ENCODE results near the gene OIP5. TPM values are rescaled to one million over a fixed set of nuclear protein-coding genes. Genes with fewer than 3 reads are reported as not detected.

Gene OIP5
- total RNA-seq, 2 donors from 2014 or later: not detected

DNA sequence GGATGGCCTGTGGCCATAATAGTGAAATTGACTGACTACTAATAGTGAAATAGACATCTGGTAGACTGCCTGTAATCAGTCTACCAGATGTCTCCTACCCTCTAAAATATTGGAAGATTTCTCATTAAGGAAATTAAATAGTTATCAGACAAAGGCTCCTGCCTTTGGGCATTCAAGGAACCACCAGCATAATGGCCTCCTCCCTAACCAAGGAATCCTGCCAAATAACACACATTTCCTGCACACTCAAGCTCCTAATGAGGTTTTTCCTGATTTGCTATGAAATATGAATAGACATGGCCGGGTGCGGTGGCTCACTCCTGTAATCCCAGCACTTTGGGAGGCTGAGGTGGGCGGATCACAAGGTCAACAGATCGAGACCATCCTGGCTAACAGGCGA lies 14.8 kb upstream of the OIP5 start:
- TF ChIP-seq, protein P1, sequence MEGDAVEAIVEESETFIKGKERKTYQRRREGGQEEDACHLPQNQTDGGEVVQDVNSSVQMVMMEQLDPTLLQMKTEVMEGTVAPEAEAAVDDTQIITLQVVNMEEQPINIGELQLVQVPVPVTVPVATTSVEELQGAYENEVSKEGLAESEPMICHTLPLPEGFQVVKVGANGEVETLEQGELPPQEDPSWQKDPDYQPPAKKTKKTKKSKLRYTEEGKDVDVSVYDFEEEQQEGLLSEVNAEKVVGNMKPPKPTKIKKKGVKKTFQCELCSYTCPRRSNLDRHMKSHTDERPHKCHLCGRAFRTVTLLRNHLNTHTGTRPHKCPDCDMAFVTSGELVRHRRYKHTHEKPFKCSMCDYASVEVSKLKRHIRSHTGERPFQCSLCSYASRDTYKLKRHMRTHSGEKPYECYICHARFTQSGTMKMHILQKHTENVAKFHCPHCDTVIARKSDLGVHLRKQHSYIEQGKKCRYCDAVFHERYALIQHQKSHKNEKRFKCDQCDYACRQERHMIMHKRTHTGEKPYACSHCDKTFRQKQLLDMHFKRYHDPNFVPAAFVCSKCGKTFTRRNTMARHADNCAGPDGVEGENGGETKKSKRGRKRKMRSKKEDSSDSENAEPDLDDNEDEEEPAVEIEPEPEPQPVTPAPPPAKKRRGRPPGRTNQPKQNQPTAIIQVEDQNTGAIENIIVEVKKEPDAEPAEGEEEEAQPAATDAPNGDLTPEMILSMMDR (IDR thresholded peaks at IDR 0.05): no peak
- H3K4me1 ChIP-seq (ENCODE audit: control insufficient read depth in 1 of 2, low read depth in 2 of 2): no peaks in the 10 kb centered on the region
- no peak overlapping the region for H3K4me3 ChIP-seq
- no peaks in the 10 kb centered on the region for H3K27me3 ChIP-seq (replicated peaks; ENCODE audit: insufficient read depth)
- no peak for DNase-seq (ENCODE audit: low spot score)
- H3K27ac ChIP-seq: no peak overlapping the region
- no peak for ATAC-seq (ENCODE audit: insufficient number of reproducible peaks, low FRiP score, low read depth)
- H3K36me3 ChIP-seq: no peaks in the 10 kb centered on the region
- H3K9me3 ChIP-seq: no peaks in the 10 kb centered on the region

DNA sequence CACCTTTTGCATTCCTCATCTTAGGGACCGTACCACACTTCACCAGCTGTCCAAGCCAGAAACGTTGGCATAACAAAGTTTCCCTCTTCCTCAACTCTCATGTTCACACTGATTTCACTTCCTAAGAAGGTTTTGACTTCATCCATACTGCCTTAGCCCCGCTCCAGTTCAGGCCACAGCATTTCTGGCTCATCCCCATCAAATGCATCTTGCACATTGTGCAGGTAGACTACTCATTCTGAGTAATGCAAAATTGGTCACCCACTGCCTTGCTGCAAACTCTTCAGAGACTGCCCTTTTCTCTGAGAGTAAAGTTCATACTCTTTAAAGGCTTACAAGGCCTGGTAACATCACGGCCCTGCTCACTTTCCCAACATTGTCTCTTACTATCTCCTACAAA lies 9.1 kb upstream of the OIP5 start:
- H3K4me3 ChIP-seq: no peak overlapping the region

DNA sequence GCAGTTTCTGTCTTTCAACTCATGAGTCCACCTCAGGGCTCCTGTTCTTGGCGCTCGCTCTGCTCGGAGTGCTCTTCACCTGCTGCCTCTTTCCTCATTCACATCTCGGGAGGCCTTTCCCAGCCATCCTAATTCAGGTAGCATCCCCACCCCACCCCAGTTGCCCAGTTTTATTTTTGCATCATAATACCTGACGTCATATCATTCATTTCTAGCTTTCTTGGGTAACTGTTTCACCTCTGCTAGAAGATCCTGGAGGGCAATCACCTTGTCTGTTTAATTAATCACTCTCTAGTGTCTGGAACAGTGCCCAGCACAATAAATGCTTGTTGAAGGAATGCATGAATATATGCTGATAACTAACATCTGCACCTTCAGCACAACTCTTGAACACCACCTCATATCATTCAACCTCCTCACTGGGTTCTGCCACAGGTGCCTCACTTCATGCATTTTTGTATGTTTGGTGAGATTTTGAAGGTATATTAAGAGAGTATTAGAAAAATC lies 7.9 kb upstream of the OIP5 start:
- H3K27ac ChIP-seq: no peak overlapping the region
- no peaks in the 10 kb centered on the region for H3K27me3 ChIP-seq (replicated peaks; ENCODE audit: insufficient read depth)
- no peaks in the 10 kb centered on the region for H3K36me3 ChIP-seq
- H3K4me1 ChIP-seq (ENCODE audit: control insufficient read depth in 1 of 2, low read depth in 2 of 2): no peaks in the 10 kb centered on the region
- H3K4me3 ChIP-seq: no peak overlapping the region
- no peak for ATAC-seq (ENCODE audit: insufficient number of reproducible peaks, low FRiP score, low read depth)
- H3K9me3 ChIP-seq: no peaks in the 10 kb centered on the region
- no peak for DNase-seq (ENCODE audit: low spot score)
- TF ChIP-seq, protein P1 (IDR thresholded peaks at IDR 0.05): no peak

More for the DNA sequence above, 9.1 kb upstream of the OIP5 start:
- H3K9me3 ChIP-seq: no peaks in the 10 kb centered on the region
- DNase-seq (ENCODE audit: low spot score) (no peak), ATAC-seq (ENCODE audit: insufficient number of reproducible peaks, low FRiP score, low read depth) (no peak)
- H3K27me3 ChIP-seq (replicated peaks; ENCODE audit: insufficient read depth): no peaks in the 10 kb centered on the region
- no peaks in the 10 kb centered on the region for H3K36me3 ChIP-seq
- TF ChIP-seq, protein P1 (IDR thresholded peaks at IDR 0.05): no peak
- H3K4me1 ChIP-seq (ENCODE audit: control insufficient read depth in 1 of 2, low read depth in 2 of 2): no peaks in the 10 kb centered on the region
- H3K27ac ChIP-seq: no peak overlapping the region

DNA sequence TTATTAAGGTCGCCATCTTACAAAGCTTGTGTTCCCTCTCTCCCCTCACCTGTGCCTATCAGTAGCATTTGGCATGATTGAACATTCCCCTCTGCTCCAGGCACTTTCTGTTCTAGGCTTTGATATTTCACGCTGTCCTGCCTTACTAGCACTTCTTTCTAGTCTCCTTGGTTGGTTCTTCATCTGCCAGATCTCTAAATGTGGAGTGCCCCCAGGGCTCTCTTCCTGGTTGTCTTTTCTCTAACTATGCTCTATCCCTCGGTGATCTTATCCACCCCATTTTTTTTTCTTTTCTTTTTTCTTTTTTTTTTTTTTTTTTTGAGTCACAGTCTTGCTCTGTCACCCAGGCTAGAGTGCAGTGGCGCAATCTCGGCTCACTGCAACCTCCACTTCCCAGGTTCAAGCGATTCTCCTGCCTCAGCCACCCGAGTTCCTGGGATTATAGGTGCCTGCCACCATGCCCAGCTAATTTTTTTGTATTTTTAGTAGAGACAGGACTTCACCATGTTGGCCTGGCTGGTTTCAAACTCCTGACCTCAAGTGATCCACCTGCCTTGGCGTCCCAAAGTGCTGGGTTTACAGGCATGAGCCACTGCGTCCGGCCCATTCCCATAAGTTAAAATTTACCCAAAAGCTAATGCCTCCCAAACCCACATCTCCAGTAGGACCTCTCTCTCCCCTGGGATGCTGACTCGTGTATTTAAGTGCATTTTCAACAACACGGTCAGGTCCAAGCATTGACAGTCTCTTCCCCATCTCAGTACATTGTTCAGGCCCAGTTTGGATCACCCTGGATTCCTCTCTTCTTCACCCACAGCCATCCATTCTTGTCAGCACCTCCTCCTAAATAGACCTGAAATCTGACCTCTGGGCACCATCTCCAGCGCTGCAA lies 5.5 kb upstream of the OIP5 start:
- ATAC-seq (ENCODE audit: insufficient number of reproducible peaks, low FRiP score, low read depth): no peak
- no peak for DNase-seq (ENCODE audit: low spot score)
- TF ChIP-seq, protein P1 (IDR thresholded peaks at IDR 0.05): no peak
- Histone ChIP-seq H3K4me1 (ENCODE audit: control insufficient read depth in 1 of 2, low read depth in 2 of 2) (no peaks in the 10 kb centered on the region), H3K27ac (no peak overlapping the region), H3K36me3 (no peaks in the 10 kb centered on the region), H3K4me3 (no peak overlapping the region), H3K9me3 (no peaks in the 10 kb centered on the region), H3K27me3 (replicated peaks; ENCODE audit: insufficient read depth) (no peaks in the 10 kb centered on the region)

- Histone ChIP-seq H3K36me3 (no peaks in the 10 kb centered on the region), H3K4me1 (ENCODE audit: control insufficient read depth in 1 of 2, low read depth in 2 of 2) (no peaks in the 10 kb centered on the region), H3K27ac (no peak overlapping the region), H3K9me3 (no peaks in the 10 kb centered on the region), H3K4me3 (no peak overlapping the region), H3K27me3 (replicated peaks; ENCODE audit: insufficient read depth) (no peaks in the 10 kb centered on the region)
- TF ChIP-seq, protein P1 (IDR thresholded peaks at IDR 0.05): no peak
- ATAC-seq (ENCODE audit: insufficient number of reproducible peaks, low FRiP score, low read depth): no peak
- DNase-seq (ENCODE audit: low spot score): no peak
Measured at GRCh38 chr15:41337047-41337446, 4.7 kb upstream of the OIP5 start.

Data from thoracic aorta (tissue), 2 donors.